HepG2 (cell line): ENCODE results near the gene AKAP6. TPM values are rescaled to one million over a fixed set of nuclear protein-coding genes. Genes with fewer than 3 reads are reported as not detected.
"Not testable (repeated sequence)": the region's sequence is repeated elsewhere in the genome, so short reads cannot be mapped to it uniquely, and the experiment has no call there.

Experiments
- ATAC-seq: fragments of 200-7000 bp; cut with Tn5 transposase; 3 replicates; pipeline ENCODE4 v1.9.1; 2020; ENCODE audit warnings: mild to moderate bottlenecking, moderate library complexity
- BruUV-seq: library from RNA; stranded (reverse); fragments of 400-500 nt; replicated peaks from 2 replicates; lab custom pipeline; 2021; lab: Mats Ljungman, UMichigan
- CTCF ChIA-PET: fragments of 300-600 bp; formaldehyde crosslinking; extraction: SDS; loops from one replicate; lab custom pipeline; 2021; ENCODE audit warnings: low total read pairs, inconsistent platforms, low intra/inter-chr PET ratio; lab: Yijun Ruan, JAX
- POLR2A ChIA-PET: fragments of 350-600 bp; sonication (Branson Sonifier 250); formaldehyde crosslinking; loops from one replicate; lab custom pipeline; 2020; ENCODE audit warnings: antibody characterized with exemption, inconsistent platforms; lab: Yijun Ruan, JAX
- DNase-seq: peaks from one replicate; pipeline ENCODE4 v3.0.0-alpha.2; 2015; ENCODE audit warnings: low spot score
- FAIRE-seq: peaks from 3 replicates; lab custom pipeline; 2011; peaks lifted over from hg19 to GRCh38; lab: Jason Lieb, UNC
- H2AFZ ChIP-seq: one replicate; pipeline ENCODE4 v1.6.1; 2011; ENCODE audit warnings: low read length, inconsistent platforms
- H3K27ac ChIP-seq: fragments of 300-600 bp; 3 replicates; pipeline ENCODE4 v1.8.0; 2011; ENCODE audit warnings: mixed run types, mild to moderate bottlenecking, mixed read lengths, low read length, inconsistent platforms; ENCODE audit not compliant: insufficient read depth; ENCODE audit errors: extremely low read length
- H3K27me3 ChIP-seq, 2 experiments: fragments of 200-600 bp in 1 of 2; 2 replicates in 1 of 2; 3 replicates in 1 of 2; pipeline versions ENCODE4 v1.6.0 to v1.8.0; 2011; ENCODE audit warnings: low read length in 2 of 2, mild to moderate bottlenecking in 2 of 2, moderate library complexity in 2 of 2, inconsistent platforms in 1 of 2; ENCODE audit not compliant: insufficient read depth in 2 of 2, control insufficient read depth in 1 of 2
- H3K36me3 ChIP-seq, 2 experiments: fragments of 200-600 bp in 1 of 2; replicated peaks in 1 of 2; 2 replicates in 1 of 2; 3 replicates in 1 of 2; pipeline versions ENCODE4 v1.5.1 to v1.8.0; 2011; ENCODE audit warnings: low read length in 2 of 2, inconsistent platforms in 1 of 2; ENCODE audit not compliant: insufficient read depth in 2 of 2, control insufficient read depth in 1 of 2
- H3K4me1 ChIP-seq: 2 replicates; pipeline ENCODE4 v1.5.1; 2012; ENCODE audit warnings: low read length, inconsistent platforms; ENCODE audit not compliant: insufficient read depth
- H3K4me2 ChIP-seq: 2 replicates; pipeline ENCODE4 v1.6.0; 2011; ENCODE audit warnings: low read depth, low read length, inconsistent platforms
- H3K4me3 ChIP-seq, 3 experiments: fragments of 200-600 bp in 1 of 3; sonication (generic), shearing (Covaris generic) in 1 of 3; replicated peaks in 1 of 3; 2 replicates each; pipeline ENCODE4 v1.5.1; 2011 to 2016; ENCODE audit warnings: low read length in 3 of 3, inconsistent platforms in 2 of 3, low read depth in 2 of 3, mild to moderate bottlenecking in 2 of 3, control low read depth in 1 of 3, mixed read lengths in 1 of 3; ENCODE audit not compliant: insufficient read depth in 1 of 3
- H3K79me2 ChIP-seq: one replicate; pipeline ENCODE4 v1.6.1; 2011; ENCODE audit warnings: low read length, inconsistent platforms; ENCODE audit not compliant: insufficient read depth
- H3K9ac ChIP-seq: 2 replicates; pipeline ENCODE4 v1.6.0; 2011; ENCODE audit warnings: mild to moderate bottlenecking, low read depth, low read length, inconsistent platforms; ENCODE audit not compliant: insufficient read depth
- H3K9me3 ChIP-seq: 2 replicates; pipeline ENCODE4 v1.5.1; 2012; ENCODE audit warnings: mild to moderate bottlenecking, low read length
- H4K20me1 ChIP-seq: 2 replicates; pipeline ENCODE4 v1.6.0; 2011; ENCODE audit warnings: inconsistent platforms, mild to moderate bottlenecking, low read length, moderate library complexity; ENCODE audit not compliant: insufficient read depth
- ZNF501 ChIP-seq: sonication (generic); formaldehyde crosslinking; IDR thresholded peaks from 2 replicates; pipeline ENCODE4 v1.5.1; 2020; ENCODE audit warnings: mild to moderate bottlenecking, moderate library complexity, missing genetic modification reagents
- ZNF83 ChIP-seq: sonication (generic); formaldehyde crosslinking; IDR thresholded peaks from 2 replicates; pipeline ENCODE4 v1.4.0; 2020; ENCODE audit warnings: missing genetic modification reagents, mild to moderate bottlenecking, borderline replicate concordance
- ZSCAN5A ChIP-seq: sonication (generic); formaldehyde crosslinking; IDR thresholded peaks from 2 replicates; pipeline ENCODE4 v1.8.0; 2022; ENCODE audit warnings: mild to moderate bottlenecking, missing genetic modification reagents, borderline replicate concordance
- WGBS: methylation state at CpG from one replicate; pipeline ENCODE4 v1.1.6; 2017; ENCODE audit warnings: low lambda C conversion rate; 5-methylcytosine and 5-hydroxymethylcytosine counted together
- in situ Hi-C: cut with HindIII; loops from 2 replicates; pipeline ENCODE4 v1.10.0; 2017; ENCODE audit warnings: low pct_unique_long_range_greater_than_20kb; ENCODE audit not compliant: extremely low pct_ligation_motif_present
- intact Hi-C: fragments of 100-400 bp; cut with micrococcal nuclease; formaldehyde crosslinking; loops from one replicate; pipeline ENCODE4 v1.10.0; 2022; ENCODE audit not compliant: unreplicated experiment
- polyA plus RNA-seq, 8 experiments: library from polyadenylated mRNA; depleted of rRNA in 3 of 8; stranded (reverse) in 7 of 8; unstranded in 1 of 8; fragments of >200 nt; fragmentation: Illumina TruSeq in 4 of 8; extraction: Trizol in 4 of 8; gene quantifications; 2 replicates each; pipeline versions ENCODE4 v1.2.1 to v1.2.3, GENCODE V29; 2011 to 2016; ENCODE audit warnings: low read depth in 4 of 8, missing spikeins in 1 of 8, mixed read lengths in 1 of 8; ENCODE audit not compliant: insufficient read depth in 1 of 8
- total RNA-seq, 5 experiments: library from RNA; depleted of rRNA; stranded (reverse); fragments of >200 nt; fragmentation: Illumina TruSeq; extraction: Trizol; gene quantifications; 2 replicates each; pipeline ENCODE4 v1.2.3, GENCODE V29; 2016; ENCODE audit warnings: low read depth in 1 of 5
- TF ChIP-seq, protein P1 (sequence below): sonication (generic); formaldehyde crosslinking; IDR thresholded peaks from 2 replicates; pipeline ENCODE4 v1.5.0; 2020; ENCODE audit warnings: missing genetic modification reagents

The AKAP6 gene
- total and polyA plus RNA-seq, 2 of the 13 experiments (the other 11 are each of a cell fraction or from before 2014, with no cell fraction given) = 1.4 TPM

GRCh38 chr14:32372154-32372553, 43.1 kb downstream of the AKAP6 start:
- ChIA-PET POLR2A (no interaction called here), CTCF (no interaction called here)
- Histone ChIP-seq H3K9me3 (no peaks in the 10 kb centered on the region), H3K79me2 (no peaks in the 10 kb centered on the region), H4K20me1 (no peaks in the 10 kb centered on the region), H3K36me3 (no peaks in the 10 kb centered on the region), H3K4me1 (no peaks in the 10 kb centered on the region), H3K4me2 (no peak overlapping the region), H3K27me3 (no peaks in the 10 kb centered on the region), H3K4me3 (no peak overlapping the region), H2AFZ (no peak overlapping the region), H3K27ac (no peak overlapping the region), H3K9ac (no peak overlapping the region)
- ATAC-seq = no peak
- in situ Hi-C loops = no loop called here
- WGBS = 1% methylated on average over 2 of the region's 2 CpGs
- no peak for FAIRE-seq
- intact Hi-C loops = no loop called here
- DNase-seq = no peak
- TF ChIP-seq ZSCAN5A (CRISPR knock-in tag) (no peak), ZNF83 (no peak), ZNF501 (CRISPR knock-in tag) (no peak)
- TF ChIP-seq, protein P1, sequence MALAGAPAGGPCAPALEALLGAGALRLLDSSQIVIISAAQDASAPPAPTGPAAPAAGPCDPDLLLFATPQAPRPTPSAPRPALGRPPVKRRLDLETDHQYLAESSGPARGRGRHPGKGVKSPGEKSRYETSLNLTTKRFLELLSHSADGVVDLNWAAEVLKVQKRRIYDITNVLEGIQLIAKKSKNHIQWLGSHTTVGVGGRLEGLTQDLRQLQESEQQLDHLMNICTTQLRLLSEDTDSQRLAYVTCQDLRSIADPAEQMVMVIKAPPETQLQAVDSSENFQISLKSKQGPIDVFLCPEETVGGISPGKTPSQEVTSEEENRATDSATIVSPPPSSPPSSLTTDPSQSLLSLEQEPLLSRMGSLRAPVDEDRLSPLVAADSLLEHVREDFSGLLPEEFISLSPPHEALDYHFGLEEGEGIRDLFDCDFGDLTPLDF (CRISPR knock-in tag) = no peak
- BruUV-seq = no TSS peak

DNA sequence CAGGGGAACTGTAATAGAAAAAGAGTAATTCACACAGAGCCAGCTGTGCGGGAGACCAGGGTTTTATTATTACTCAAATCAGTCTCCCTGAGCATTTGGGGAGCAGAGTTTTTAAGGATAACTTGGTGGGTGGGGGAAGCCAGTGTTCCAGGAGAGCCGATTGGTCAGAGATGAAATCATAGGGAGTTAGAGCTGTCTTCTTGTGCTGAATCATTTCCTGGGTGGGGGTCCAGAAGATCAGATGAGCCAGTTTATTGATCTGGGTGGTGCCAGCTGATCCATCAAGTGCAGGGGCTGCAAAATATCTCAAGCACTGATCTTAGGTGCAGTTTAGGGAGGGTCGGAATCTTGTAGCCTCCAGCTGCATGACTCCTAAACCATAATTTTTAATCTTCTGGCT, 44.1 kb downstream of the AKAP6 start:
- H3K27ac ChIP-seq, H4K20me1 ChIP-seq, H3K27me3 ChIP-seq, DNase-seq, intact Hi-C loops, ATAC-seq, H3K4me3 ChIP-seq, CTCF ChIA-PET, POLR2A ChIA-PET, in situ Hi-C loops, H2AFZ ChIP-seq, H3K9me3 ChIP-seq, H3K9ac ChIP-seq, FAIRE-seq, H3K4me1 ChIP-seq, BruUV-seq, H3K4me2 ChIP-seq, H3K36me3 ChIP-seq, H3K79me2 ChIP-seq: not testable (repeated sequence)
- WGBS = 14% methylated on average over 3 of the region's 3 CpGs
